ENCODE results near the gene RASD1. TPM values are rescaled to one million over a fixed set of nuclear protein-coding genes. Genes with fewer than 3 reads are reported as not detected.

RASD1 gene
- total and polyA plus RNA-seq, 10 donors, result 2.9 to 52.3 (median 10.2) TPM

GRCh38 chr17:17462048-17462824 lies 34.0 kb downstream of the RASD1 start:
- no peak for DNase-seq
- intact Hi-C loops (cut with DNase I; ENCODE audit: low total_unique reads), result no loop called here
- Histone ChIP-seq H3K4me1 (peaks cover 0 to 1% (median 0%) of the 10 kb centered on the region in 6 donors), H3K9me3 (no peaks in the 10 kb centered on the region), H3K27ac (no peak overlapping the region), H3K36me3 (no peaks in the 10 kb centered on the region), H3K4me3 (no peak overlapping the region), H3K27me3 (replicated peaks in 1 of 7) (no peaks in the 10 kb centered on the region)
- WGBS, 5 donors, result 72 to 80% (median 77%) methylated on average over 13 to 15 of the region's 15 CpGs
- no peak for TF ChIP-seq CTCF (IDR thresholded peaks at IDR 0.05 in 8 of 11, conservative IDR thresholded peaks at IDR 0.05 in 3 of 11)
- no peak for TF ChIP-seq POLR2A (IDR thresholded peaks at IDR 0.05)
- TF ChIP-seq POLR2AphosphoS5 (IDR thresholded peaks at IDR 0.05), result no peak

- Histone ChIP-seq H3K9me3 (no peaks in the 10 kb centered on the region), H3K27me3 (replicated peaks in 1 of 7) (no peaks in the 10 kb centered on the region), H3K36me3 (no peaks in the 10 kb centered on the region), H3K4me1 (no peaks in the 10 kb centered on the region), H3K4me3 (no peak overlapping the region), H3K27ac (no peak overlapping the region)
- WGBS, 5 donors, result 84 to 98% (median 96%) methylated on average over 4 of the region's 4 CpGs
- TF ChIP-seq CTCF (IDR thresholded peaks at IDR 0.05 in 8 of 11, conservative IDR thresholded peaks at IDR 0.05 in 3 of 11), result no peak
- TF ChIP-seq POLR2AphosphoS5 (IDR thresholded peaks at IDR 0.05), result no peak
- TF ChIP-seq POLR2A (IDR thresholded peaks at IDR 0.05), result no peak
- intact Hi-C loops (cut with DNase I; ENCODE audit: low total_unique reads), result no loop called here
- DNase-seq, result no peak
Observed at GRCh38 chr17:17460038-17460437, 36.2 kb downstream of the RASD1 start.

GRCh38 chr17:17457680-17458079 lies 38.5 kb downstream of the RASD1 start:
- Histone ChIP-seq H3K36me3 (no peaks in the 10 kb centered on the region), H3K27me3 (replicated peaks in 1 of 7) (no peaks in the 10 kb centered on the region), H3K4me3 (no peak overlapping the region), H3K9me3 (no peaks in the 10 kb centered on the region), H3K4me1 (no peaks in the 10 kb centered on the region), H3K27ac (no peak overlapping the region)
- no peak for DNase-seq
- no peak for TF ChIP-seq POLR2A (IDR thresholded peaks at IDR 0.05)
- TF ChIP-seq POLR2AphosphoS5 (IDR thresholded peaks at IDR 0.05), result no peak
- TF ChIP-seq CTCF (IDR thresholded peaks at IDR 0.05 in 8 of 11, conservative IDR thresholded peaks at IDR 0.05 in 3 of 11), result no peak
- intact Hi-C loops (cut with DNase I; ENCODE audit: low total_unique reads), result no loop called here
- 94 to 99% (median 96%) methylated on average over 2 of the region's 2 CpGs for WGBS, 5 donors

GRCh38 chr17:17456251-17456650 lies 39.9 kb downstream of the RASD1 start:
- Histone ChIP-seq H3K27me3 (replicated peaks in 1 of 7) (no peaks in the 10 kb centered on the region), H3K27ac (no peak overlapping the region), H3K4me3 (no peak overlapping the region), H3K36me3 (no peaks in the 10 kb centered on the region), H3K9me3 (no peaks in the 10 kb centered on the region), H3K4me1 (no peaks in the 10 kb centered on the region)
- no peak for DNase-seq
- no peak for TF ChIP-seq CTCF (IDR thresholded peaks at IDR 0.05 in 8 of 11, conservative IDR thresholded peaks at IDR 0.05 in 3 of 11)
- no peak for TF ChIP-seq POLR2A (IDR thresholded peaks at IDR 0.05)
- TF ChIP-seq POLR2AphosphoS5 (IDR thresholded peaks at IDR 0.05), result no peak
- intact Hi-C loops (cut with DNase I; ENCODE audit: low total_unique reads), result no loop called here
- WGBS, 5 donors, result 92 to 96% (median 93%) methylated on average over 19 of the region's 19 CpGs

Measured in spleen (tissue), 11 donors.